KMS-11 (cell line): ENCODE measurements around the gene CCDC122.

Source experiments
- H2AFZ ChIP-seq: fragments of 200-600 bp; sonication (generic); 2 replicates; pipeline ENCODE4 v1.6.1; 2016; ENCODE audit warnings: antibody characterized with exemption, mixed run types, low read depth
- H3K27ac ChIP-seq: fragments of 200-600 bp; sonication (generic); 2 replicates; pipeline ENCODE4 v1.6.1; 2016; ENCODE audit warnings: mild to moderate bottlenecking, mixed run types
- H3K27me3 ChIP-seq: fragments of 200-600 bp; sonication (generic); 2 replicates; pipeline ENCODE4 v1.6.1; 2017; ENCODE audit warnings: mild to moderate bottlenecking, low read depth, mixed run types, moderate library complexity; ENCODE audit not compliant: insufficient read depth
- H3K36me3 ChIP-seq: fragments of 200-600 bp; sonication (generic); 2 replicates; pipeline ENCODE4 v1.6.1; 2017; ENCODE audit warnings: mild to moderate bottlenecking, mixed run types; ENCODE audit not compliant: insufficient read depth
- H3K4me1 ChIP-seq: fragments of 200-600 bp; sonication (generic); 2 replicates; pipeline ENCODE4 v1.6.1; 2016; ENCODE audit warnings: mild to moderate bottlenecking, low read depth, mixed run types; ENCODE audit not compliant: poor library complexity, severe bottlenecking
- H3K4me2 ChIP-seq: fragments of 200-600 bp; sonication (generic); 2 replicates; pipeline ENCODE4 v1.7.0; 2016; ENCODE audit warnings: mild to moderate bottlenecking, mixed run types
- H3K4me3 ChIP-seq: fragments of 200-600 bp; sonication (generic); IDR thresholded peaks from 2 replicates; pipeline ENCODE4 v1.6.1; 2017; ENCODE audit warnings: low read depth, low read length, mixed read lengths; ENCODE audit not compliant: insufficient read depth
- H3K79me2 ChIP-seq: fragments of 200-600 bp; sonication (generic); 2 replicates; pipeline ENCODE4 v1.6.1; 2016; ENCODE audit warnings: low read depth, mixed run types; ENCODE audit not compliant: insufficient read depth
- H3K9ac ChIP-seq: fragments of 200-600 bp; sonication (generic); 2 replicates; pipeline ENCODE4 v1.6.1; 2016; ENCODE audit warnings: mild to moderate bottlenecking, mixed run types
- H4K20me1 ChIP-seq: fragments of 200-600 bp; sonication (generic); 2 replicates; pipeline ENCODE4 v1.6.1; 2016; ENCODE audit warnings: mild to moderate bottlenecking, mixed run types; ENCODE audit not compliant: insufficient read depth
- TF ChIP-seq, protein P1 (sequence below): fragments of 200-600 bp; sonication (generic); conservative IDR thresholded peaks from 2 replicates; pipeline ENCODE4 v1.6.1; 2017; ENCODE audit warnings: low read depth, mild to moderate bottlenecking, antibody characterized with exemption, low read length, moderate library complexity, mixed read lengths

Gene CCDC122

DNA sequence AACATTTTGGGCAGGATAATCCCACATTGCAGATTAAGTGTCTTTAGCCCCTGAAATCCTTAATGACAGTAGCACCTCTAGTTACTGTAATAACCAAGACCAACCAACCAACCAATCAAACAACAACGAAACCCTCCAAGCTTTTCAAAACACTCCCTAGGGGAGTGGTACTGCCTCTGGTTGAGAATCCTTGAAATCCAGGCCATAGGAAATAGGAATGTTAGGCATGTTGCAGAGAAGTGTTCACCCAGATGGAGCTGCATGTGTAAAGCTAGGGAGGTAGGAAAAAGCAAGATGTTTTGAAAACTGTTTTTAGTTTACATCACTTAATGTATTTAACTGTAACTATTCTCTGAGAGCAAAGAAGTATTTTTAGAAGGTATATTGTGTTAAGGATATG lies 4.7 kb upstream of the CCDC122 start:
- Histone ChIP-seq H3K9ac (no peak overlapping the region), H3K79me2 (no peaks in the 10 kb centered on the region), H3K36me3 (no peaks in the 10 kb centered on the region), H3K27me3 (no peaks in the 10 kb centered on the region), H4K20me1 (no peaks in the 10 kb centered on the region), H3K27ac (no peak overlapping the region), H3K4me3 (no peak overlapping the region), H3K4me1 (peaks cover 10% of the 10 kb centered on the region), H2AFZ (no peak overlapping the region), H3K4me2 (no peak overlapping the region)
- TF ChIP-seq, protein P1, sequence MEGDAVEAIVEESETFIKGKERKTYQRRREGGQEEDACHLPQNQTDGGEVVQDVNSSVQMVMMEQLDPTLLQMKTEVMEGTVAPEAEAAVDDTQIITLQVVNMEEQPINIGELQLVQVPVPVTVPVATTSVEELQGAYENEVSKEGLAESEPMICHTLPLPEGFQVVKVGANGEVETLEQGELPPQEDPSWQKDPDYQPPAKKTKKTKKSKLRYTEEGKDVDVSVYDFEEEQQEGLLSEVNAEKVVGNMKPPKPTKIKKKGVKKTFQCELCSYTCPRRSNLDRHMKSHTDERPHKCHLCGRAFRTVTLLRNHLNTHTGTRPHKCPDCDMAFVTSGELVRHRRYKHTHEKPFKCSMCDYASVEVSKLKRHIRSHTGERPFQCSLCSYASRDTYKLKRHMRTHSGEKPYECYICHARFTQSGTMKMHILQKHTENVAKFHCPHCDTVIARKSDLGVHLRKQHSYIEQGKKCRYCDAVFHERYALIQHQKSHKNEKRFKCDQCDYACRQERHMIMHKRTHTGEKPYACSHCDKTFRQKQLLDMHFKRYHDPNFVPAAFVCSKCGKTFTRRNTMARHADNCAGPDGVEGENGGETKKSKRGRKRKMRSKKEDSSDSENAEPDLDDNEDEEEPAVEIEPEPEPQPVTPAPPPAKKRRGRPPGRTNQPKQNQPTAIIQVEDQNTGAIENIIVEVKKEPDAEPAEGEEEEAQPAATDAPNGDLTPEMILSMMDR = no peak

DNA sequence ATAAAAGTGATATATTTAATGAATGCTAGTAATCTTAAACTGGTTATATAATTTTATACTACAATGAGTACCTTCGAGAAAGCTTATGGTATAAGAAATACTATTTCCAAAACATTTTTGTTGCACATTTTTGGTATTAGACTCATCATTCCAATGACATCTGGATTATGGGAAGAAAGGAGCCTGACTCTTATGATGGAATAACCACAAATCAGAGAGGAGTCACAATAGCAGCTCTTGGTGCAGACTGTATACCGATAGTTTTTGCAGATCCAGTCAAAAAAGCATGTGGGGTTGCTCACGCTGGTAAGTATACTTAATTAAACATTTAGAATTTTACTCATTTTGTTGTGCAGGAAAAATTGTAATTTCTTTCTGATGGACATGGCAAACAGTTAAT lies 4.1 kb upstream of the CCDC122 start:
- H3K9ac ChIP-seq = no peak overlapping the region
- no peaks in the 10 kb centered on the region for H4K20me1 ChIP-seq
- TF ChIP-seq, protein P1 = no peak
- no peaks in the 10 kb centered on the region for H3K27me3 ChIP-seq
- H3K4me2 ChIP-seq = no peak overlapping the region
- no peak overlapping the region for H3K4me3 ChIP-seq
- H3K36me3 ChIP-seq = no peaks in the 10 kb centered on the region
- no peak overlapping the region for H2AFZ ChIP-seq
- peaks cover 10% of the 10 kb centered on the region for H3K4me1 ChIP-seq
- H3K27ac ChIP-seq = no peak overlapping the region
- H3K79me2 ChIP-seq = no peaks in the 10 kb centered on the region

DNA sequence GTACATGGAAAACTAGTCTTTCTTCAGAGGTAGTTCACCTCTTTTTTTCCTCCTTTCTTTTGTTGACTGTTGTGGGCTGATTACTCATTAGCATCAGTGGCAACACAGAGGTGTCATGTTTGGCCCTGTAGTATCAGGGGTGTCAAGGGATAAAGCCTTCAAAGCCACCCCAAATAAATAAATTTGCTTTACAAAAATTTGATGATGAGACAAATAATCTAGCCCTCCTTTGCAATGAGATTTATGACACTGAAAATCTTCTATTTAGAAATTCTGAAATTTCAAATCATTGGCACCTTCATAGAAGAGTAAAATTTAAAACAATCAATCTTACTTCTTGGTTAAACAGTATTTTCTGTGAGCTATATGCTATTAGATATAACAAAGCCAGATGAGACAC lies 2.0 kb upstream of the CCDC122 start:
- Histone ChIP-seq H3K27me3 (no peaks in the 10 kb centered on the region), H3K36me3 (no peaks in the 10 kb centered on the region), H4K20me1 (no peaks in the 10 kb centered on the region), H3K4me2 (no peak overlapping the region), H3K27ac (no peak overlapping the region), H3K4me1 (peaks cover 25% of the 10 kb centered on the region), H3K4me3 (no peak overlapping the region), H3K9ac (no peak overlapping the region), H3K79me2 (no peaks in the 10 kb centered on the region), H2AFZ (no peak overlapping the region)
- TF ChIP-seq, protein P1 = no peak

DNA sequence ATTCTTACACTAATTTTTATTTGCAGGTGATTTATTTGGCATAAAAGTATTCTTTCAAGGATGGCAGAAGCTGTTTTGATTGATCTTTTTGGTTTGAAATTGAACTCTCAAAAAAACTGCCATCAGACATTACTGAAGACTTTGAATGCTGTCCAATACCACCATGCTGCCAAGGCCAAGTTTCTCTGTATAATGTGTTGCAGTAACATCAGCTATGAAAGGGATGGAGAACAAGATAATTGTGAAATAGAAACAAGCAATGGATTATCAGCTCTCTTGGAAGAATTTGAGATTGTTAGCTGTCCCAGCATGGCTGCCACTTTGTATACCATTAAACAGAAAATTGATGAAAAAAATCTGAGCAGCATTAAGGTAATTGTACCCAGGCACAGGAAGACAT lies 1.4 kb upstream of the CCDC122 start:
- H3K27me3 ChIP-seq = no peaks in the 10 kb centered on the region
- H3K4me1 ChIP-seq = peaks cover 25% of the 10 kb centered on the region
- no peaks in the 10 kb centered on the region for H4K20me1 ChIP-seq
- no peak overlapping the region for H3K27ac ChIP-seq
- no peak overlapping the region; the same call in 1 of the 2 replicates for H3K9ac ChIP-seq
- H3K36me3 ChIP-seq = no peaks in the 10 kb centered on the region
- peak overlapping the region; percentile 87 for H3K4me2 ChIP-seq
- H3K4me3 ChIP-seq = no peak overlapping the region
- no peaks in the 10 kb centered on the region for H3K79me2 ChIP-seq
- TF ChIP-seq, protein P1 = no peak
- H2AFZ ChIP-seq = no peak overlapping the region
